GM20000 (cell line): ENCODE results near the gene CLMP.
A peak's percentile ranks its signal among the peaks of the same experiment; 100 is the strongest.

Experiments used
- DNase-seq: peaks from one replicate; pipeline ENCODE4 v3.0.0; 2012; ENCODE audit warnings: low spot score
- CTCF ChIP-seq: IDR thresholded peaks from 2 replicates; pipeline ENCODE4 v1.5.1; 2012; ENCODE audit warnings: mild to moderate bottlenecking, control low read depth; ENCODE audit errors: extremely low read depth, missing control alignments

Gene CLMP

DNA sequence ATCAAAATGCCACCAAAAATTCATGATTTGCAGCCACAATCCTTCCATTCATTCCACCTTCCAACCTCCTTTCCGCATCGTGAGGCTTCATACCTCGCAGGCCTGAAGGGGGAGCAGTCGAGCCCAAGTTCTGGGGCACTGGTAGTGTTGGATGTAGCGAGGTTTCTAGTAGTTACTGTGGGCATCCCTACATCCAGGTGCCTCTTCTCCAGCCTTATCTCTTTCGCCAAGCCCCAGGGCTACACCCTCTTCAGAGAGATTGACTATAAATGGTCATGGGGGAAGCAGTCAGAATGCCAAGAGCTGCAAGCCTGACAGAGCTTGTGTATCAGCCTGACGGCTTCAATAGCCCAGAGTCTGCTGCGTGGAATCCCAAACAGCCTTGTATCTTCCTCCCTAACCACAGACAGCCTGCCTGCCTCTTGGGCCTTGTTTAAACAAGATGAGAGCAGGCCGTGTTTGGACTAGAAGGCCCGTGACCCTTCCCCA lies 28.9 kb downstream of the CLMP start:
- peak; percentile 45 for TF ChIP-seq CTCF
- no peak for DNase-seq

DNA sequence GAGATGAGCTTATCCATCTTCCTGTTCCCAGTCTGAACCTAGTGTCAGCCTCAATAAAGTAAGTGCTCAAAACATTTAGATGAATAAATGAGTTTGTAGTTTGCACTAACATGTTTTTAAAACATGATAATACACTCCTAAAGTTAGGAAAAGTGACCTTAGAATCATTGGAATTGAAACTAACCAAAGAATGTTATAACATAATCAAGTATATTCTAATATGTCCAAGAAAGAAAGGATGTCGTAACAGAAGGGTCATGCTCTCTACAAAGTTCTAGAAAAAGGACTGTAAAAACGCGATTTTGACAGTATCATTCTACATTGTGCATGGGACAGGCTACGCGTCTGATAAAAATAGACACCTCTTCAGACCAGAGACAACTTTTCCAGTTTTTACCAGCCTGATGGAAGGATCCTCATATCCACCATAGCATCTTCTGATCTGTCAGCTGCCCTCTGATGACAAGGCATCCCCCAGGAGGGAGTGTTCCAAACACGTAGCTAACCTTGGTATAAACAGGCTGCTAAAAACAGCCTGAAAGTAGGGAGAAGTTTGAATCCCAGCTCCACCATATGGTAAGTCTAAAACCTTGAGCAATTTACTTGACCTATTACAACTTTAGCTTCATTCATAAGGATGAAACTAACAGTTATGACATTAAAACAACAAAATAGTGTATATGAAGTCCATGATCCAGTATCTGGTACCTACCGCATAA lies 30.2 kb downstream of the CLMP start:
- DNase-seq = no peak
- no peak for TF ChIP-seq CTCF

- TF ChIP-seq CTCF = no peak
- no peak for DNase-seq
These were observed 31.4 kb downstream of the CLMP start for GRCh38 chr11:123163621-123164020.

DNA sequence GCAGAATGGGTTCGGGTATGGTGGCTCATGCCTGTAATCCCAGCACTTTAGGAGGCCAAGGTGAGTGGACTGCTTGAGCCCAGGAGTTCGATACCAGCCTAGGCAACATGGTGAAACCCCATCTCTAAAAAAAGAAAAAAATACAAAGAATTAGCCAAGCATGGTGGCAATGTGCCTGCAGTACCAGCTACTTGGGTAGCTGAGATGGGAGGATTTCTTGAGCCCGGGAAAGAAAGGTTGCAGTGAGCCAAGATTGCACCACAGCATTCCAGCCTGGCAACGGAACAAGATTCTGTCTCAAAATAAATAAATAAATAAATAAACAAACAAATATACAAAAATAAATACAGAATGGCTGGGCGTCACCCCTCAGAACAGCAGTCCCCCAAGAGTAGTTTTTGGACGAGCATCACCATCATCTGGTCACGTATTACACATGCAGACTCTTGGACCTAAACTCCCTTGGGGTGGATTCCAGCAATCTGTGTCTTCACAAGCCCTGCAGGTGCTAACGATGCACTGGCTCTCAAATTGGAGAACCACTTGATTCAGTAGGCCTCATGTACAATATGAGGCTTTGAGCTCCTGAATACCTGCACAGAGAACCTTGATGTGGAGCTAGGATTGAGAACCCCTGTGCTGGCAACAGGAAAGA lies 33.5 kb downstream of the CLMP start:
- DNase-seq = no peak
- TF ChIP-seq CTCF = no peak

- no peak for TF ChIP-seq CTCF
These were observed 35.7 kb downstream of the CLMP start for GRCh38 chr11:123159183-123159857.

GRCh38 chr11:123158033-123159003 lies 36.7 kb downstream of the CLMP start:
- no peak for TF ChIP-seq CTCF
- no peak for DNase-seq

More at GRCh38 chr11:123159183-123159857, 35.7 kb downstream of the CLMP start:
- no peak for DNase-seq
